ENCODE data around the gene RCSD1.

- TF ChIP-seq, protein P1, sequence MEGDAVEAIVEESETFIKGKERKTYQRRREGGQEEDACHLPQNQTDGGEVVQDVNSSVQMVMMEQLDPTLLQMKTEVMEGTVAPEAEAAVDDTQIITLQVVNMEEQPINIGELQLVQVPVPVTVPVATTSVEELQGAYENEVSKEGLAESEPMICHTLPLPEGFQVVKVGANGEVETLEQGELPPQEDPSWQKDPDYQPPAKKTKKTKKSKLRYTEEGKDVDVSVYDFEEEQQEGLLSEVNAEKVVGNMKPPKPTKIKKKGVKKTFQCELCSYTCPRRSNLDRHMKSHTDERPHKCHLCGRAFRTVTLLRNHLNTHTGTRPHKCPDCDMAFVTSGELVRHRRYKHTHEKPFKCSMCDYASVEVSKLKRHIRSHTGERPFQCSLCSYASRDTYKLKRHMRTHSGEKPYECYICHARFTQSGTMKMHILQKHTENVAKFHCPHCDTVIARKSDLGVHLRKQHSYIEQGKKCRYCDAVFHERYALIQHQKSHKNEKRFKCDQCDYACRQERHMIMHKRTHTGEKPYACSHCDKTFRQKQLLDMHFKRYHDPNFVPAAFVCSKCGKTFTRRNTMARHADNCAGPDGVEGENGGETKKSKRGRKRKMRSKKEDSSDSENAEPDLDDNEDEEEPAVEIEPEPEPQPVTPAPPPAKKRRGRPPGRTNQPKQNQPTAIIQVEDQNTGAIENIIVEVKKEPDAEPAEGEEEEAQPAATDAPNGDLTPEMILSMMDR (IDR thresholded peaks at IDR 0.05) = no peak
- TF ChIP-seq POLR2A (IDR thresholded peaks at IDR 0.05) (no peak), EP300 (IDR thresholded peaks at IDR 0.05) (no peak)
Observed at GRCh38 chr1:167645140-167645541, 15.1 kb downstream of the RCSD1 start.
